ENCODE data around the gene MYOC. TPM values are rescaled to one million over a fixed set of nuclear protein-coding genes. Genes with fewer than 3 reads are reported as not detected.

Gene MYOC
- total RNA-seq, 1 donor from 2014 or later: not detected

DNA sequence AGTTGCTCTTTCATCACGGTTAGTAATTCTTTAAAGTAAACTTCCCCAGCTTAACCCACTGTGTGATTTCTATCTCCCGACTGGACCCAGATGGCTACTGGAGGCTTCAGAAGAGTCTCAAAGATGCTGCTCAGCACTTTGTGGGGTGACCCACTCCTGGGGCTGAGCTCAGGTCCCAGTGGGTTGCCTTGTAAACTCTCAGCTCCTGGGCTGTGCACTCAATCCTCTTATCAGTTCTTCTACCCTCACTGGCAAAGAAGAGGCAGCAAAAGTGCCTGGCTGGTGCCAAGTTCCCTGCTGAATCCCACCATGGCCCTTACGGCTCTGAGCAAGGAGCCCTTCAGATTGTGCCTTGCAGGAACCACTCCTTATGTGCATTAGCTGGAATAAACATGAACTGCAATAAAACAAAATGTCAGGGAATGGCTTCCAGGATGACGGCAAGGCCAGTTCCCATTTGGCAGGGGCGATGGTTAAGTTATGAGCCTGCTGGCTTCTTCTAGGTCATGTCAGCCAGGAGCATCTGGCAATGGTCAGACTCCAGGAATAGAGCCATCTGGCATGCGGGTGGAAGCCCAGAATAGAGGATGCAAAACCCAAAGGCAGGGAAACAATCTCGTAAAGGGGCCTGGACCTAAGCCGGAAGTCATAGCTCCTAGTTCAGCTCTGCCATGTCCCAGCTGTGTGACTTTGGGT lies 6.8 kb downstream of the MYOC start:
- ATAC-seq (ENCODE audit: low read depth): no peak
- intact Hi-C loops (cut with micrococcal nuclease): loop anchor here (1.0 kb wide), 1 partner anchor 340 kb away; no protein-coding TSS in a partner anchor
- CTCF ChIA-PET: interaction anchor here (0.8 to 2.4 kb wide), 3 partner anchors 9 to 339 kb away, joined by 3 to 28 read pairs (median 3); no protein-coding TSS in a partner anchor
- Mint-ChIP-seq H3K27me3 (peaks cover 1% of the 10 kb centered on the region), H3K4me3 (no peak overlapping the region), H3K36me3 (ENCODE audit: low read depth) (no peaks in the 10 kb centered on the region), H3K27ac (no peak overlapping the region), H3K4me1 (peaks cover 4% of the 10 kb centered on the region), H3K9me3 (no peaks in the 10 kb centered on the region)
- POLR2A ChIA-PET: no interaction called here
- TF ChIP-seq, protein P1, sequence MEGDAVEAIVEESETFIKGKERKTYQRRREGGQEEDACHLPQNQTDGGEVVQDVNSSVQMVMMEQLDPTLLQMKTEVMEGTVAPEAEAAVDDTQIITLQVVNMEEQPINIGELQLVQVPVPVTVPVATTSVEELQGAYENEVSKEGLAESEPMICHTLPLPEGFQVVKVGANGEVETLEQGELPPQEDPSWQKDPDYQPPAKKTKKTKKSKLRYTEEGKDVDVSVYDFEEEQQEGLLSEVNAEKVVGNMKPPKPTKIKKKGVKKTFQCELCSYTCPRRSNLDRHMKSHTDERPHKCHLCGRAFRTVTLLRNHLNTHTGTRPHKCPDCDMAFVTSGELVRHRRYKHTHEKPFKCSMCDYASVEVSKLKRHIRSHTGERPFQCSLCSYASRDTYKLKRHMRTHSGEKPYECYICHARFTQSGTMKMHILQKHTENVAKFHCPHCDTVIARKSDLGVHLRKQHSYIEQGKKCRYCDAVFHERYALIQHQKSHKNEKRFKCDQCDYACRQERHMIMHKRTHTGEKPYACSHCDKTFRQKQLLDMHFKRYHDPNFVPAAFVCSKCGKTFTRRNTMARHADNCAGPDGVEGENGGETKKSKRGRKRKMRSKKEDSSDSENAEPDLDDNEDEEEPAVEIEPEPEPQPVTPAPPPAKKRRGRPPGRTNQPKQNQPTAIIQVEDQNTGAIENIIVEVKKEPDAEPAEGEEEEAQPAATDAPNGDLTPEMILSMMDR (IDR thresholded peaks at IDR 0.05): no peak
- no peak for DNase-seq

DNA sequence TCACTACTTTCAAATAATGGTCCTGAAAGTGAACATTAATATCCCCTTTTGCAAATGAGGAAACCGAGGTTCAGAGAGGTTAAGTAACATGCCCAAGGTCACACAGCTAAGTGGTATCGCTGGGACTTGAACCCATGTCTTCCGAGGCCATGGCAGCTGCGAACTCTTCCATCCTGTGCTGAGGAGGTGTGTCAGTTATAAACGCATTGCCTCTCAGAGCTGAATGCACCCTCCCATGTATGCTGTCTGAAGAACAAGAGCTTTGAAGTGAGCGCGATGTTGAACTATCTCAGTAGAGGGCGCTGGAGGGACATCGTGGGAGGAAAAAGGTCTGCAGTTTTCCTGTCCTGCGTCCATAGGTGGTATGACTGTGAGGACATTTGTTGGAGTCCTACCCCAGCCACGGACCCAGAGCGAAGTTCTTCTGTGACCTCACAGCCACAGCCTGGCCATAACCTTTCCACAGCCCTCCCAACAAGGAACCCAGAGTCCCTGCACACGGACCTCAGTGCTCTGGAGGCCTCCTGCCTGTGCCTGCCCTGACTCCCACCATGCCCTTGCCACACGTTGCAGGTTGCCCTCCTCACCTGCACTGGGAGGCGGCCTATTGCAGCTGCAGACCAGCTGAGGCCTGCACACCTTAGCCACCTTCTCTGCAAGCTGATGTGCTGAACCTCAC lies 7.5 kb downstream of the MYOC start:
- TF ChIP-seq, protein P1 (IDR thresholded peaks at IDR 0.05): no peak
- H3K27ac Mint-ChIP-seq: no peak overlapping the region
- POLR2A ChIA-PET: interaction anchor here (0.7 kb wide), 1 partner anchor 57 kb away, joined by 3 read pairs; no protein-coding TSS in a partner anchor
- no peaks in the 10 kb centered on the region for H3K36me3 Mint-ChIP-seq (ENCODE audit: low read depth)
- CTCF ChIA-PET: interaction anchor here (0.6 to 2.4 kb wide), 6 partner anchors 10 to 344 kb away, joined by 3 to 28 read pairs (median 3); no protein-coding TSS in a partner anchor
- H3K9me3 Mint-ChIP-seq: no peaks in the 10 kb centered on the region
- intact Hi-C loops (cut with micrococcal nuclease): loop anchor here (1.0 kb wide), 1 partner anchor 340 kb away; no protein-coding TSS in a partner anchor
- no peak overlapping the region for H3K4me3 Mint-ChIP-seq
- H3K4me1 Mint-ChIP-seq: peaks cover 4% of the 10 kb centered on the region
- no peaks in the 10 kb centered on the region for H3K27me3 Mint-ChIP-seq
- DNase-seq (no peak), ATAC-seq (ENCODE audit: low read depth) (peak; percentile 31)

DNA sequence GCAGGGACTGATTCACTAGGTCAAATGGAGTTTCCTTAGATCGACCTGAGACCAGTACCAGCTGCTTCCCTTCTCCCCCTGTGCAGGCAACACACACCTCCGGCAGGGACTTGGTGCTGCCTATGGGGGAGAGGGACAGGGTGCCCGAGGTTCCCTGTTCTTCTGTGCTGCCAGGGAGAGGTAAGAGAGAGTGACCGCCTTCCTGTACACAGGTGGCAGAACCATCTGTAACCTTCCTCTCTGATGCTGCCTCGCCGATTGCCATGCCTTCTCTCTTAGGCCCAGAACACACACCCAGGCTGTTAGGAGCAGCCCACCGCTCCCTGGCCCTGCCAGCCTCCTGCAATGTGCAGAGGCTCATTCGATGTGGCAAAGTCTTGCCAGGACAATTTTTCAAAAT lies 9.3 kb downstream of the MYOC start:
- no peaks in the 10 kb centered on the region for H3K27me3 Mint-ChIP-seq
- intact Hi-C loops (cut with micrococcal nuclease): no loop called here
- ATAC-seq (ENCODE audit: low read depth): no peak
- no peaks in the 10 kb centered on the region for H3K9me3 Mint-ChIP-seq
- POLR2A ChIA-PET: no interaction called here
- H3K4me1 Mint-ChIP-seq: peaks cover 4% of the 10 kb centered on the region
- no peak overlapping the region for H3K4me3 Mint-ChIP-seq
- DNase-seq: no peak
- CTCF ChIA-PET: interaction anchor here (1.0 kb wide), 1 partner anchor 9 kb away, joined by 3 read pairs; the partner anchor contains the start of gene MYOC
- TF ChIP-seq, protein P1 (IDR thresholded peaks at IDR 0.05): no peak
- no peaks in the 10 kb centered on the region for H3K36me3 Mint-ChIP-seq (ENCODE audit: low read depth)
- no peak overlapping the region for H3K27ac Mint-ChIP-seq

DNA sequence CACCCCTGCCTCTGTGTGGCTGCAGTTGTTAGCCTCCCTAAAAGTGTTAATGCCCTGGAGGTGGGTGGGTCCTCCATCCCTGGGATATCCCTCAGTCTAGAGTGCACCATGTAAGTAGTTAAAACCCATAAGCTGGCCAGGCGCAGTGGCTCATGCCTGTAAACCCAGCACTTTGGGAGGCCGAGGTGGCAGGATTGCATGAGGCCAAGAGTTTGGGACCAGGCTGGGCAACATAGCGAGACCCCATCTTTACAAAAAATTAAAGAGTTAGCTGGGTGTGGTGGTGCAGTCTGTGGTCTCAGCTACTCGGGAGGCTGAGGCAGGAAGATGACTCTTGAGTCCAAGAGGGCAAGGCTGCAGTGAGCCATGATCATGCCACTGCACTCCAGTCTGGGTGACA lies 10.3 kb downstream of the MYOC start:
- ChIA-PET CTCF (interaction anchor here (1.0 kb wide), 1 partner anchor 10 kb away, joined by 3 read pairs; the partner anchor contains the start of gene MYOC), POLR2A (no interaction called here)
- H3K4me3 Mint-ChIP-seq: no peak overlapping the region
- H3K27me3 Mint-ChIP-seq: peaks cover 1% of the 10 kb centered on the region
- H3K36me3 Mint-ChIP-seq (ENCODE audit: low read depth): no peaks in the 10 kb centered on the region
- ATAC-seq (ENCODE audit: low read depth) (no peak), DNase-seq (no peak)
- H3K27ac Mint-ChIP-seq: no peak overlapping the region
- intact Hi-C loops (cut with micrococcal nuclease): no loop called here
- peaks cover 4% of the 10 kb centered on the region for H3K4me1 Mint-ChIP-seq
- H3K9me3 Mint-ChIP-seq: no peaks in the 10 kb centered on the region
- TF ChIP-seq, protein P1 (IDR thresholded peaks at IDR 0.05): no peak

All from activated B cell treated with CpG ODN at 0.5 μM for 24 hours (primary cell).